ENCODE data around the gene TIMM13.

DNA sequence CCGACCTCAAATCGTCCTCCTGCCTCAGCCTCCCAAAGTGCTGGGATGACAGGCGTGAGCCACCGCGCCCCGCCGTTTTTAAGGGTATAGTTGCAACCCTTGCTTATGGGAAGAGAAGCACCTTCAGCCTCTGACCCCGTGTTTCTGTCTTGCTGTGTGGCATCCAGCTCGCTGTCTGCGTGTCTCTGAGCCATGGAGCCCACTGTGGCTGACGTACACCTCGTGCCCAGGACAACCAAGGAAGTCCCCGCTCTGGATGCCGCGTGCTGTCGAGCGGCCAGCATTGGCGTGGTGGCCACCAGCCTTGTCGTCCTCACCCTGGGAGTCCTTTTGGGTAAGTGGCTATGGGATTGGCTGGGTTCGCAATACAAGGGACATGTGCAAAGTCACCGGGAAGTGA lies 37.8 kb downstream of the TIMM13 start:
- TF ChIP-seq, protein P1, sequence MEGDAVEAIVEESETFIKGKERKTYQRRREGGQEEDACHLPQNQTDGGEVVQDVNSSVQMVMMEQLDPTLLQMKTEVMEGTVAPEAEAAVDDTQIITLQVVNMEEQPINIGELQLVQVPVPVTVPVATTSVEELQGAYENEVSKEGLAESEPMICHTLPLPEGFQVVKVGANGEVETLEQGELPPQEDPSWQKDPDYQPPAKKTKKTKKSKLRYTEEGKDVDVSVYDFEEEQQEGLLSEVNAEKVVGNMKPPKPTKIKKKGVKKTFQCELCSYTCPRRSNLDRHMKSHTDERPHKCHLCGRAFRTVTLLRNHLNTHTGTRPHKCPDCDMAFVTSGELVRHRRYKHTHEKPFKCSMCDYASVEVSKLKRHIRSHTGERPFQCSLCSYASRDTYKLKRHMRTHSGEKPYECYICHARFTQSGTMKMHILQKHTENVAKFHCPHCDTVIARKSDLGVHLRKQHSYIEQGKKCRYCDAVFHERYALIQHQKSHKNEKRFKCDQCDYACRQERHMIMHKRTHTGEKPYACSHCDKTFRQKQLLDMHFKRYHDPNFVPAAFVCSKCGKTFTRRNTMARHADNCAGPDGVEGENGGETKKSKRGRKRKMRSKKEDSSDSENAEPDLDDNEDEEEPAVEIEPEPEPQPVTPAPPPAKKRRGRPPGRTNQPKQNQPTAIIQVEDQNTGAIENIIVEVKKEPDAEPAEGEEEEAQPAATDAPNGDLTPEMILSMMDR (IDR thresholded peaks at IDR 0.05) = no peak
- TF ChIP-seq EZH2 (IDR thresholded peaks at IDR 0.05; ENCODE audit: borderline replicate concordance, insufficient read depth, low read depth, low read length, poor library complexity, severe bottlenecking) = no peak

Data from B cell (primary cell).